HG03558 (cell line): ENCODE results near the gene KCNK4.

Experiments
- ATAC-seq: cut with Tn5 transposase; IDR thresholded peaks from one replicate; pipeline ENCODE4 v1.9.1; 2021; ENCODE audit warnings: moderate number of reproducible peaks; ENCODE audit not compliant: unreplicated experiment; ENCODE audit errors: extremely low read depth

Gene KCNK4

DNA sequence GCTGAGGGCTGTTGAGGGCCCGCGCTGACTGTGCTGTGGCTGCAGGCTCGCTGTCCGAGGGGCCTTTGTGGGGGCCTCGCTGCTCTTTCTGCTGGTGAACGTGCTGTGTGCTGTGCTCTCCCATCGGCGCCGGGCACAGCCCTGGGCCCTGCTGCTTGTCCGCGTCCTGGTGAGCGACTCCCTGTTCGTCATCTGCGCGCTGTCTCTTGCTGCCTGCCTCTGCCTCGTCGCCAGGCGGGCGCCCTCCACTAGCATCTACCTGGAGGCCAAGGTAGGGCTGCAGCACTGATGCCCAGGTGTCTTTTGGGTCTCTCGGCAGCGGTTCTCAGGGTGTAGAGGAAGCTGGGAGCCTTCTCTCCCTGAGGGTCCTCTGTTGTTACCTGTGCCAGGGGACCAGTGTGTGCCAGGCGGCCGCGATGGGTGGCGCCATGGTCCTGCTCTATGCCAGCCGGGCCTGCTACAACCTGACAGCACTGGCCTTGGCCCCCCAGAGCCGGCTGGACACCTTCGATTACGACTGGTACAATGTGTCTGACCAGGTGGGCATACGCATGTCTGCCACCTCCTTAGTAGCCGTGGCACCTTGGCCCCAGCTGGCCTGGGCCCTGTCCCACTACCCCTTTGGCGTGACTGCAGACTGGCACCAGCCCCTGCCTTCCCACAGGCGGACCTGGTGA, 3.3 kb upstream of the KCNK4 start:
- no peak for ATAC-seq

- ATAC-seq: no peak
These were observed 2.8 kb upstream of the KCNK4 start for GRCh38 chr11:64288353-64288750.

- ATAC-seq: no peak
These were observed 2.0 kb upstream of the KCNK4 start for GRCh38 chr11:64289002-64289564.

- ATAC-seq: no peak
These were observed 495 bp upstream of the KCNK4 start for GRCh38 chr11:64290352-64291261.

DNA sequence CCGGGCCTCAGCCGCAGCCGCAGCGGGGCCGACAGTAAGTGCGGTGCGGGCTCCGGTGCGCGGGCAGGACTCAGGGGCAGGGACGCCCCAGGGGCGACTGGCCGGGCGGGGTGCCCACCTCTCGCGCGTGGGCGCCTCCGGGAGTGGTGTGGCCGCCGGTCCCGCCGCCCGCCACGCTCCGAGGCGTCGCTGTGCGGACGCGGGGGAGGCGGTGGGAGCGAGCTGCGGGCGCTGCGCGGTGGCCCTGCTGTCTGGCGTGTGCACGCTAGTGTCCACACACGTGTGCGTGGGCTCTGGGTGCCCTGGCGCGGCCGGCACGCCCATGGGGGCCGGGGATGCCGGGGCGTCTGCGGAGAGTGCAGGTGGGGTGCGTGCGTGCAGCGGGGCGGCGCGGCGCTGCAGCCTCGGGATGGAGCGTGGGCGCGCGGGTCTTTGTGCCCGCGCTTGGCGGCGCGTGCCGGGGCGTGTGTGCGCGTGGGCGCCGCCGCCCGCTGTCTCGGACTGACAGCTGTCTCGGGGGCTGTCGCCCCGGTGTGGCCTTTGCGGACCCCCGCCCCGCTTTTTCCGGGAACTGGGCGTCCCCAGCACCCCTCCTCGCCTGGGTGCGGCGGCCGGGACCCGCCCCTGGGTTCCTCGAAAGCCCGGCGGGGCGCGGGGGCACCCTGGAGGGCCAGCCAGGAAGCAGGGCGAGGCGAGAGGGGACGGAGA, 804 bp downstream of the KCNK4 start:
- ATAC-seq: no peak

- no peak for ATAC-seq
These were observed 1.6 kb downstream of the KCNK4 start for GRCh38 chr11:64292460-64293254.

DNA sequence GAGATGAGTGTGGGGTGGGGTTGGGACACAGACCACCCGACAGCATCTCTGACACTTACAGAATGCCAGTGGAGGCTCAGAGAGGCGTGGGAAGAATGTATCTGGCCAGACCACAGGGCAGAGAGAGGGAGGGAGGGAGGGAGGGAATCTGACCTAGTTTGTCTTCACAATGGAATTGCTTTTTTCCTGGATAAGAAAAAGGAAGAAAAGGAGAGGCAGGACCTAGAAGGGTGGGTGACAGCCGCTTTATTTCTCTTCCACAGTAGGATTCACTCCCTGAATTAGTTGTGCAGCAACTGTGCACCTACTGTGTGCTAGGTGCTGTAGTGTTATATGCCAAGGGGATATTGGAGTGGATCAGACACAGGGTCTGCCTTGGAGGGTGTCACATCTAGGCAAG, 3.7 kb downstream of the KCNK4 start:
- ATAC-seq: no peak

DNA sequence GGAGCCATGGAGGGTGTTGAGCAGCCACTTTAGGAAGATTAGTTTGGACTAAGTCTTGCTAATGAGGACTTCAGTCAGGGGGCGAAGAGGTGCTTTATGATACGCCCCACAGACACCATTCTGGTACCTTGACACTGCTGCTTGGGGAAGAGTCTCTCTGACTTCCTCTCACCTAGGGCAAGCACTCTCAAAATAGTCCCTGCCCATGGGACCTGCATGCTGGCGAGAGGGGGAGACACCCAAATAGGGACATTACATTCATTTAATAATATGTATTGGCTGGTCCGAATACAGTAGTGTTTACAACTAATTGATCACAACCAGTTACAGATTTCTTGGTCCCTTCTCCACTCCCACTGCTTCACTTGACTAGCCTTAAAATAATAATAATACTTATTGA, 4.7 kb downstream of the KCNK4 start:
- ATAC-seq: no peak

DNA sequence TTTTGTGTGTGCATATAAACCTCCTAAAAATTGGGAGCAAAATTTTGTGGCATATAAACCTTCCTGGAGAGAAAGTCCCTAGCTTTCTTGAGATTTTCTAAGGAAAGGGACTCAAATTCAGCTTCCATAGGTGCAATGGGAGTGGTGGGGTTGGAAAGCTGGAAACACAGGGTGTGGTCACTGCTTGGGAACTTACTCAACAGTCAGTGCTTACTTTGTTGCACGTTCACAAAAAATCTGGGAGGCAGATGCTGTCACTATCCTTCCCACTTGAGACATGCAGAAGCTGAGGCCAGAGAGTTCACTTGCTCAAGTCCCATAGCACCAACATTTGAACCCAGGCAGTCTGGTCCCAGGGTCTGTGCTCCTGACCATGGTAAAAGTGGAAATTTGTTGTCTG, 5.1 kb downstream of the KCNK4 start:
- no peak for ATAC-seq

GRCh38 chr11:64296830-64297698, 6.0 kb downstream of the KCNK4 start:
- ATAC-seq: no peak

- no peak for ATAC-seq
These were observed 6.7 kb downstream of the KCNK4 start for GRCh38 chr11:64297699-64298358.

DNA sequence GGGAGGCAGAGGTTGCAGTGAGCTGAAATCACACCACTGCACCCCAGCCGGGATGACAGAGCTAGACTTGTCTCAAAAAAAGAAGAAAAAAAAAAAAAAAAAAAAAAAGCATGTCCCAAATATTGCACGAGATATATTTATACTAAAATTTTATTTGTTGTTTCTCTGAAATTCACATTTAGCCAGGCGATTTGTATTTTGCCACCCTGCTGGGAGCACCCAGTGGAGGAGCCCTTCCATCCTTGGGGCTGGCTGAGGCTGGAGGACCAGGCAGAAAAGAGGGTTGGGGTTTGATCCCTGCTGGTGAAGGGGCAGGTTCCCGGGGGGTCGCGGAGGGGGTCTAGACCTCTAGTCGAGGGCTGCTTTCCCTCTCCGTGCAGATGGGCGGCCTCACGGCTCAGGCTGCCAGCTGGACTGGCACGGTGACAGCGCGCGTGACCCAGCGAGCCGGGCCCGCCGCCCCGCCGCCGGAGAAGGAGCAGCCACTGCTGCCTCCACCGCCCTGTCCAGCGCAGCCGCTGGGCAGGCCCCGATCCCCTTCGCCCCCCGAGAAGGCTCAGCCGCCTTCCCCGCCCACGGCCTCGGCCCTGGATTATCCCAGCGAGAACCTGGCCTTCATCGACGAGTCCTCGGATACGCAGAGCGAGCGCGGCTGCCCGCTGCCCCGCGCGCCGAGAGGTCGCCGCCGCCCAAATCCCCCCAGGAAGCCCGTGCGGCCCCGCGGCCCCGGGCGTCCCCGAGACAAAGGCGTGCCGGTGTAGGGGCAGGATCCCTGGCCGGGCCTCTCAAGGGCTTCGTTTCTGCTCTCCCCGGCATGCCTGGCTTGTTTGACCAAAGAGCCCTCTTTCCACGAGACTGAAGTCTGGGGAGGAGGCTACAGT, 8.1 kb downstream of the KCNK4 start:
- ATAC-seq: no peak

- ATAC-seq: no peak
These were observed 8.9 kb downstream of the KCNK4 start, which contains the start of gene CATSPERZ for GRCh38 chr11:64299847-64300648. TSS of gene CATSPERZ (plus strand) at chr11:64300358. CDS start at chr11:64300411, 53 bp downstream.

DNA sequence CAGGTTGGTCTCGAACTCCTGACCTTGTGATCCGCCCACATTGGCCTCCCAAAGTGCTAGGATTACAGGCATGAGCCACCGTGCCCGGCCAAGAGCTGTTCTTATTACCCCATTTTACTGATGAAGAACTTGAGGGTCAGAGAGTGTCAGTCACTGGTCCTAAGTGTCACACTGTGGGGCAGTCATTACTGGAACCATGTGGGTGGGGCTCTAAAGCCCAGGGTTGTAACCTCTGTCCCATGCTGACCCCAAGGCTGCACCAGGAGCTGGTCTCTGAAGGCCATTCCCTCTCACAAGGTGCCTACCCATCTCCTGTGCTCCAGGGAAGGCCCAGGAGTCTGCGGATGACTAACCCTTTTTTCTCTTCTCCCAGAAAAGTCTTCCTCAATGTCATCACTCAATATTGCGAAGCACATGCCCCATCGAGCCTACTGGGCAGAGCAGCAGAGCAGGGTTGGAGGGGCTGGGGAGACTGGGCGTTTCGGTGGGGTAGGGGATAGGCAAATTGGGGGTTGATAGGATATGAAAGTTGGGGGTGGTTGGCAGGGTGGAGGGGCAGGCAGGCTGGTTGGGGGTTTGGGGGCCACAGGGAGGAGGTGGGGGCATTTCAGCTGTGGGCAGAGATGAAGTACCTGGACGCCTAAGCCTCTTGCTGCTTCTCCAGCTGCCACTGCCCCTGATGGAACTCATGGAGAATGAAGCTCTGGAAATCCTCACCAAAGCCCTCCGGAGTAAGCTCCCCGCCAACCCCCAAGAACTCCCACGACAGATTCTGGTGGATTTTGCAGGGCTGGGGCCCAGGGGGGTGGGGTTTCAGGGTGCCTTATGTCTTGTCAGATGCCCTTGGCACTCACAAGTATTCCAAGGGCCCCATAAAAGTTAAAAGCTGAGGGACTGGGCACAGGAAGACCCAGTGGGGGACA, 12.3 kb downstream of the KCNK4 start:
- ATAC-seq: no peak

- no peak for ATAC-seq
These were observed 12.9 kb downstream of the KCNK4 start for GRCh38 chr11:64304032-64304315.
